OCI-LY1 (cell line): ENCODE data around the gene SLC5A3.

ENCODE experiments used
- EZH2 ChIP-seq: fragments of 200-600 bp; sonication (generic), shearing (Covaris generic); IDR thresholded peaks from 2 replicates; pipeline ENCODE4 v1.8.0; 2017; ENCODE audit warnings: borderline replicate concordance, mixed run types, mild to moderate bottlenecking, antibody characterized with exemption, low read length, moderate library complexity, mixed read lengths
- TF ChIP-seq, protein P1 (sequence below): fragments of 200-600 bp; sonication (generic), shearing (Covaris generic); IDR thresholded peaks from 2 replicates; pipeline ENCODE4 v1.5.1; 2017; ENCODE audit warnings: mild to moderate bottlenecking, antibody characterized with exemption, low read length, moderate library complexity, mixed read lengths

DNA sequence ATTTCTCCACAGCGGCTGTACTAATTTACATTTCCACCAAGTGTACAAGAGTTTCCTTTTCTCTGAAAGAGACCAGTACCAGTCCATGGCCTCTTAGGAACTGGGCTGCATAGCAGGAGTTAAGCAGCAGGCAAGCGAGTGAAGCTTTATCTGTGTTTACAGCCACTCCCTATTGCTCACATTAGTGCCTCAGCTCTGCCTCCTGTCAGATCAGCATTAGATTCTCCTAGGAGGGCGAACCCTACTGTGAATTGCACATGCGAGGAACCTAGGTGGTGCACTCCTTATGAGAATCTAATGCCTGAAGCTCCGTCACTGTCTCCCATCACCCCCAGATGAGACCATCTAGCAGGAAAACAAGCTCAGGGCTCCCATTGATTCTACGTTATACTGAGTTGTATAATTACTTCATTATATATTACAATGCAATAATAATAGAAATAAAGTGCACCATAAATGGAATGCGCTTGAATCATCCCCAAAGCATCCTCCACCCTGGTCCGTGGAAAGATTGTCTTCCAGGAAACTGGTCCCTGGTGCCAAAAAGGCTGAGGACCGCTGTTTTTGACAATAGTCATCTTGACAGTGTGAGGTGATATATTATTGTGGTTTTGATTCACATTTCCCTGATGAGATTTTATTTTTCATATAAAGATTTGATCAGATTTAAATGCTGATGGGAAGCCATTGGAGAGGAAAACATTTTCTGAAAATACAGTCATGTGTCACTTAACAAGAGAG, 45.5 kb upstream of the SLC5A3 start:
- TF ChIP-seq, protein P1, sequence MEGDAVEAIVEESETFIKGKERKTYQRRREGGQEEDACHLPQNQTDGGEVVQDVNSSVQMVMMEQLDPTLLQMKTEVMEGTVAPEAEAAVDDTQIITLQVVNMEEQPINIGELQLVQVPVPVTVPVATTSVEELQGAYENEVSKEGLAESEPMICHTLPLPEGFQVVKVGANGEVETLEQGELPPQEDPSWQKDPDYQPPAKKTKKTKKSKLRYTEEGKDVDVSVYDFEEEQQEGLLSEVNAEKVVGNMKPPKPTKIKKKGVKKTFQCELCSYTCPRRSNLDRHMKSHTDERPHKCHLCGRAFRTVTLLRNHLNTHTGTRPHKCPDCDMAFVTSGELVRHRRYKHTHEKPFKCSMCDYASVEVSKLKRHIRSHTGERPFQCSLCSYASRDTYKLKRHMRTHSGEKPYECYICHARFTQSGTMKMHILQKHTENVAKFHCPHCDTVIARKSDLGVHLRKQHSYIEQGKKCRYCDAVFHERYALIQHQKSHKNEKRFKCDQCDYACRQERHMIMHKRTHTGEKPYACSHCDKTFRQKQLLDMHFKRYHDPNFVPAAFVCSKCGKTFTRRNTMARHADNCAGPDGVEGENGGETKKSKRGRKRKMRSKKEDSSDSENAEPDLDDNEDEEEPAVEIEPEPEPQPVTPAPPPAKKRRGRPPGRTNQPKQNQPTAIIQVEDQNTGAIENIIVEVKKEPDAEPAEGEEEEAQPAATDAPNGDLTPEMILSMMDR = no peak
- no peak for TF ChIP-seq EZH2
